Ammon's horn (tissue), 1 donor: ENCODE data around the gene GRID1.
"Not testable (repeated sequence)": the region's sequence is repeated elsewhere in the genome, so short reads cannot be mapped to it uniquely, and the experiment has no call there.

Source experiments
- DNase-seq: peaks from one replicate; pipeline ENCODE4 v3.0.0-alpha.2; 2016; ENCODE audit warnings: low spot score

The GRID1 gene

GRCh38 chr10:86107131-86107530 lies 259.5 kb downstream of the GRID1 start:
- DNase-seq: no peak

GRCh38 chr10:86106616-86107015 lies 260.0 kb downstream of the GRID1 start:
- no peak for DNase-seq

- DNase-seq: no peak
These were observed 261.0 kb downstream of the GRID1 start for GRCh38 chr10:86105640-86106039.

GRCh38 chr10:86105181-86105580 lies 261.4 kb downstream of the GRID1 start:
- peak; percentile 24 for DNase-seq

GRCh38 chr10:86104611-86105145 lies 261.9 kb downstream of the GRID1 start:
- DNase-seq: no peak

- no peak for DNase-seq
These were observed 262.4 kb downstream of the GRID1 start for GRCh38 chr10:86104156-86104555.

- no peak for DNase-seq
These were observed 263.0 kb downstream of the GRID1 start for GRCh38 chr10:86103391-86104101.

GRCh38 chr10:86102451-86102850 lies 264.1 kb downstream of the GRID1 start:
- DNase-seq: no peak

GRCh38 chr10:86102031-86102430 lies 264.6 kb downstream of the GRID1 start:
- DNase-seq: no peak

GRCh38 chr10:86100581-86101061 lies 266.0 kb downstream of the GRID1 start:
- peak; percentile 51 for DNase-seq

GRCh38 chr10:86099542-86100334 lies 266.9 kb downstream of the GRID1 start:
- DNase-seq: no peak

GRCh38 chr10:86098187-86098881 lies 268.3 kb downstream of the GRID1 start:
- no peak for DNase-seq

GRCh38 chr10:86095061-86095460 lies 271.5 kb downstream of the GRID1 start:
- not testable (repeated sequence) for DNase-seq

GRCh38 chr10:86092311-86092710 lies 274.3 kb downstream of the GRID1 start:
- not testable (repeated sequence) for DNase-seq

GRCh38 chr10:86091216-86091615 lies 275.4 kb downstream of the GRID1 start:
- no peak for DNase-seq

- no peak for DNase-seq
These were observed 275.8 kb downstream of the GRID1 start for GRCh38 chr10:86090807-86091206.

GRCh38 chr10:86087716-86088115 lies 278.9 kb downstream of the GRID1 start:
- peak; percentile 91 for DNase-seq

- no peak for DNase-seq
These were observed 280.2 kb downstream of the GRID1 start for GRCh38 chr10:86086418-86086817.

GRCh38 chr10:86085686-86086085 lies 280.9 kb downstream of the GRID1 start:
- no peak for DNase-seq

- no peak for DNase-seq
These were observed 281.5 kb downstream of the GRID1 start for GRCh38 chr10:86085136-86085535.

GRCh38 chr10:86084585-86084984 lies 282.0 kb downstream of the GRID1 start:
- no peak for DNase-seq

- no peak for DNase-seq
These were observed 282.9 kb downstream of the GRID1 start for GRCh38 chr10:86083664-86084175.
